Thyroid gland (tissue), 4 donors: Measurements from ENCODE around the gene GNG13.

Experiments used
- CTCF ChIP-seq, 6 experiments: fragments of 200-600 bp in 3 of 6; fragments of 450-650 bp in 3 of 6; sonication (generic) in 3 of 6; IDR thresholded peaks; one replicate each; pipeline ENCODE4 v1.5.1; 2016 to 2019; ENCODE audit warnings: antibody characterized with exemption in 6 of 6, mild to moderate bottlenecking in 2 of 6, inconsistent platforms in 1 of 6, moderate library complexity in 1 of 6
- POLR2A ChIP-seq, 2 donors: fragments of 450-650 bp; IDR thresholded peaks; one replicate each; pipeline ENCODE4 v1.6.1; 2017; ENCODE audit warnings: antibody characterized with exemption in 2 of 2, mild to moderate bottlenecking in 2 of 2, moderate library complexity in 1 of 2

DNA sequence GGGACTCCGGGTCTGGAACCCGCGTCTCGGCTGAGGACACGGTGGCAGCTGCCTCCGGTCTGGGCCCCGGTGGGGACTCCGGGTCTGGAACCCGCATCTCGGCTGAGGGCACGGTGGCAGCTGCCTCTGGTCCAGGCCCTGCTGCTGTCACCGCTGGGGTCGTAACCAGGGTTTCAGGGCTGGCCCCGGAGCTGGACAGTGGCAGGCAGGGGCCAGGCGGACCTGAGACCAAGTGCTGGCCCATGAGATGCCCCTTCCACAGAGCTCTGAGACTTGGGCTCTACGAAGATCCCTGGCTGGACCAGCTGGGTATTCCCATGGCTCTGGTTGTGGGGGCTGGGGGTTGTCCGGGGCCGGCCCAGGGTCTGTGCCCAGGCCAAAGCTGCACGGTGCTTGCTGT, 16.1 kb downstream of the GNG13 start:
- TF ChIP-seq POLR2A (IDR thresholded peaks at IDR 0.05), result no peak
- no peak for TF ChIP-seq CTCF (IDR thresholded peaks at IDR 0.05)
